Bone marrow (tissue), 2 donors: ENCODE results near the gene BTBD9.
"Not testable (repeated sequence)": the region's sequence is repeated elsewhere in the genome, so short reads cannot be mapped to it uniquely, and the experiment has no call there.

Experiments used
- DNase-seq, 2 donors: peaks; one replicate each; lab custom pipeline; 2025; lab: John Stamatoyannopoulos, UW

Gene BTBD9

GRCh38 chr6:38649744-38650143 lies 10.0 kb upstream of the BTBD9 start:
- DNase-seq = no peak

- DNase-seq = no peak
Measured at GRCh38 chr6:38648629-38649028, 8.9 kb upstream of the BTBD9 start.

GRCh38 chr6:38646166-38646878 lies 6.6 kb upstream of the BTBD9 start:
- DNase-seq = no peak

- DNase-seq = no peak
Measured at GRCh38 chr6:38644951-38645350, 5.2 kb upstream of the BTBD9 start.

- no peak for DNase-seq
Measured at GRCh38 chr6:38640216-38640909, 634 bp upstream of the BTBD9 start.

- no peak for DNase-seq
Measured at GRCh38 chr6:38638941-38639497, 710 bp downstream of the BTBD9 start.

GRCh38 chr6:38637756-38638155 lies 2.0 kb downstream of the BTBD9 start:
- no peak for DNase-seq

- DNase-seq = no peak
Measured at GRCh38 chr6:38636027-38636426, 3.7 kb downstream of the BTBD9 start.

- no peak for DNase-seq
Measured at GRCh38 chr6:38634518-38634917, 5.2 kb downstream of the BTBD9 start.

- no peak for DNase-seq
Measured at GRCh38 chr6:38632490-38632889, 7.2 kb downstream of the BTBD9 start.

- no peak for DNase-seq
Measured at GRCh38 chr6:38631186-38631783, 8.4 kb downstream of the BTBD9 start.

GRCh38 chr6:38625217-38625616 lies 14.5 kb downstream of the BTBD9 start:
- no peak for DNase-seq

- not testable (repeated sequence) for DNase-seq
Measured at GRCh38 chr6:38619342-38619741, 20.4 kb downstream of the BTBD9 start.

GRCh38 chr6:38618301-38618700 lies 21.4 kb downstream of the BTBD9 start:
- not testable (repeated sequence) for DNase-seq

- no peak for DNase-seq
Measured at GRCh38 chr6:38617856-38618255, 21.9 kb downstream of the BTBD9 start.

GRCh38 chr6:38612143-38612965 lies 27.4 kb downstream of the BTBD9 start:
- no peak for DNase-seq

GRCh38 chr6:38610050-38610625 lies 29.6 kb downstream of the BTBD9 start:
- no peak for DNase-seq

GRCh38 chr6:38604700-38605099 lies 35.0 kb downstream of the BTBD9 start:
- DNase-seq = no peak

GRCh38 chr6:38603966-38604365 lies 35.8 kb downstream of the BTBD9 start:
- no peak for DNase-seq

GRCh38 chr6:38603496-38603895 lies 36.2 kb downstream of the BTBD9 start:
- no peak for DNase-seq

GRCh38 chr6:38599966-38600550 lies 39.7 kb downstream of the BTBD9 start:
- no peak for DNase-seq
